Measurements from ENCODE around the gene EBF4. TPM values are rescaled to one million over a fixed set of nuclear protein-coding genes. Genes with fewer than 3 reads are reported as not detected.

Gene EBF4
- total RNA-seq, 1 experiment from 2014 or later, result 11.4 TPM

DNA sequence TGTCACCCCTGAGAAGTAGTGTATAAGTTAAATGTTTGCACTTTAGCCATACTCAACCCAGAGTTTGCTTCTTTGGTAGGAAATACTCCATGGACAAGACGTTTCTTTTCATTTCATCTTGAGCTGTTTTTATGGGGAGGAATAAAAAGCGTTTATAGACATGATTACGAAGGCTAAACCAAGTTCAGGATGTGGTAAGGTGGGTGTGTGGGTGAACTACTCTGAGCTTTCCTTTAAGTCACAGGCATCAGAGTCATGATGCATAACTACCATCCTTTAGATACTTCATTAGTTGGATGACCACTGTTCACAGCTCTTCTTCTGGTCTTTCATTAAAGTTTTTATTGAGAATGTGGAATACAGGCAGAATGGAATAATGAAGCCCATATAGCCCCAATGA, 48.9 kb downstream of the EBF4 start:
- no peaks in the 10 kb centered on the region for H3K27me3 ChIP-seq (ENCODE audit: insufficient read depth, low read length)
- no peak overlapping the region for H3K4me2 ChIP-seq (ENCODE audit: low read length)
- BruUV-seq (replicated peaks), result no TSS peak
- ChIA-PET CTCF (interaction anchor here (0.9 to 2.0 kb wide), 5 partner anchors 12 to 259 kb away, joined by 3 to 5 read pairs (median 4); no protein-coding TSS in a partner anchor), POLR2A (no interaction called here), RAD21 (ENCODE audit: low non-redundant PET in 1 of 2, low total read pairs in 2 of 2, uncharacterized antibody in 2 of 2, unreplicated experiment in 2 of 2) (no interaction called here)
- H3K9me2 ChIP-seq (ENCODE audit: insufficient read depth), result no peaks in the 10 kb centered on the region
- H3K9me3 ChIP-seq (ENCODE audit: control insufficient read depth in 1 of 2, insufficient read depth in 1 of 2, low read depth in 1 of 2, low read length in 2 of 2), result no peaks in the 10 kb centered on the region
- no peak overlapping the region for H3K4me3 ChIP-seq (replicated peaks in 1 of 2; ENCODE audit: low read depth in 1 of 2, low read length in 2 of 2)
- peaks cover 0 to 8% of the 10 kb centered on the region in 2 experiments; a peak in 2 of 4 replicates for H3K4me1 ChIP-seq (ENCODE audit: control insufficient read depth in 1 of 2, insufficient read depth in 2 of 2, low read length in 2 of 2)
- no peak overlapping the region for H3K9ac ChIP-seq (ENCODE audit: low read length)
- H3K27ac ChIP-seq (ENCODE audit: low read depth, low read length), result no peak overlapping the region
- intact Hi-C loops (cut with micrococcal nuclease), result no loop called here
- ATAC-seq (no peak), DNase-seq (ENCODE audit: low read depth, low spot score) (no peak)
- no peaks in the 10 kb centered on the region for H3K36me3 ChIP-seq (ENCODE audit: control insufficient read depth in 1 of 2, insufficient read depth in 2 of 2, low read length in 2 of 2)
- no peaks in the 10 kb centered on the region for H3K79me2 ChIP-seq (ENCODE audit: insufficient read depth, low read length)
- TF ChIP-seq, protein P1, sequence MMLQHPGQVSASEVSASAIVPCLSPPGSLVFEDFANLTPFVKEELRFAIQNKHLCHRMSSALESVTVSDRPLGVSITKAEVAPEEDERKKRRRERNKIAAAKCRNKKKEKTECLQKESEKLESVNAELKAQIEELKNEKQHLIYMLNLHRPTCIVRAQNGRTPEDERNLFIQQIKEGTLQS (IDR thresholded peaks at IDR 0.05), result no peak
- TF ChIP-seq EZH2phosphoT487 (IDR thresholded peaks at IDR 0.05; ENCODE audit: borderline replicate concordance), result no peak
- no peak for TF ChIP-seq CTCF (IDR thresholded peaks at IDR 0.05 in 2 of 3, conservative IDR thresholded peaks at IDR 0.05 in 1 of 3; ENCODE audit: borderline replicate concordance in 1 of 3, insufficient read depth in 1 of 3, low read depth in 2 of 3, low read length in 2 of 3)
- TF ChIP-seq EGR1 (IDR thresholded peaks at IDR 0.05; ENCODE audit: low read depth), result no peak
- TF ChIP-seq ZFX (IDR thresholded peaks at IDR 0.05), result no peak
- no peak for TF ChIP-seq SIN3A (IDR thresholded peaks at IDR 0.05; ENCODE audit: low read depth)
- no peak for TF ChIP-seq ZNF274 (IDR thresholded peaks at IDR 0.05; ENCODE audit: low read depth, low read length)
- no peak for TF ChIP-seq POLR2AphosphoS5 (IDR thresholded peaks at IDR 0.05; ENCODE audit: low read depth, low read length)
- TF ChIP-seq EZH2 (IDR thresholded peaks at IDR 0.05), result no peak
- no peak for TF ChIP-seq FOSL1 (IDR thresholded peaks at IDR 0.05; ENCODE audit: low read depth)
- TF ChIP-seq, protein P2, sequence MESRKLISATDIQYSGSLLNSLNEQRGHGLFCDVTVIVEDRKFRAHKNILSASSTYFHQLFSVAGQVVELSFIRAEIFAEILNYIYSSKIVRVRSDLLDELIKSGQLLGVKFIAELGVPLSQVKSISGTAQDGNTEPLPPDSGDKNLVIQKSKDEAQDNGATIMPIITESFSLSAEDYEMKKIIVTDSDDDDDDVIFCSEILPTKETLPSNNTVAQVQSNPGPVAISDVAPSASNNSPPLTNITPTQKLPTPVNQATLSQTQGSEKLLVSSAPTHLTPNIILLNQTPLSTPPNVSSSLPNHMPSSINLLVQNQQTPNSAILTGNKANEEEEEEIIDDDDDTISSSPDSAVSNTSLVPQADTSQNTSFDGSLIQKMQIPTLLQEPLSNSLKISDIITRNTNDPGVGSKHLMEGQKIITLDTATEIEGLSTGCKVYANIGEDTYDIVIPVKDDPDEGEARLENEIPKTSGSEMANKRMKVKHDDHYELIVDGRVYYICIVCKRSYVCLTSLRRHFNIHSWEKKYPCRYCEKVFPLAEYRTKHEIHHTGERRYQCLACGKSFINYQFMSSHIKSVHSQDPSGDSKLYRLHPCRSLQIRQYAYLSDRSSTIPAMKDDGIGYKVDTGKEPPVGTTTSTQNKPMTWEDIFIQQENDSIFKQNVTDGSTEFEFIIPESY (IDR thresholded peaks at IDR 0.05; ENCODE audit: extremely low read depth, insufficient replicate concordance, low read length), result no peak
- no peak for TF ChIP-seq CBX3 (IDR thresholded peaks at IDR 0.05; ENCODE audit: low read depth)
- TF ChIP-seq JUND (IDR thresholded peaks at IDR 0.05), result no peak
- no peaks in the 10 kb centered on the region for H4K20me1 ChIP-seq (ENCODE audit: insufficient read depth)
- no peak overlapping the region for H2AFZ ChIP-seq (ENCODE audit: low read depth, low read length, poor library complexity, severe bottlenecking)
